HCT116 (cell line): Measurements from ENCODE around the gene TOR1AIP1. TPM values are rescaled to one million over a fixed set of nuclear protein-coding genes. Genes with fewer than 3 reads are reported as not detected.

Source experiments
- ATAC-seq: fragments of 200-7000 bp; cut with Tn5 transposase; 2 replicates; pipeline ENCODE4 v1.9.1; 2020; ENCODE audit warnings: mild to moderate bottlenecking, moderate library complexity
- BruUV-seq: library from RNA; stranded (reverse); fragments of 400-500 nt; replicated peaks from 2 replicates; lab custom pipeline; 2021; lab: Mats Ljungman, UMichigan
- CTCF ChIA-PET: fragments of 300-600 bp; sonication (Branson Sonifier 250); formaldehyde crosslinking; loops from one replicate; lab custom pipeline; 2021; ENCODE audit warnings: antibody characterized with exemption; lab: Charles Lee
- POLR2A ChIA-PET: fragments of 300-600, 350-600 bp; sonication (Branson Sonifier 250); formaldehyde crosslinking; loops from one replicate; lab custom pipeline; 2021; ENCODE audit warnings: antibody characterized with exemption; lab: Charles Lee
- RAD21 ChIA-PET, 2 experiments: fragments of 300-600 bp; sonication (Branson Sonifier 250); formaldehyde crosslinking; loops; one replicate each; lab custom pipeline; 2023; ENCODE audit warnings: low total read pairs in 2 of 2; ENCODE audit not compliant: uncharacterized antibody in 2 of 2, unreplicated experiment in 2 of 2, low non-redundant PET in 1 of 2; lab: Charles Lee
- DNase-seq: peaks from one replicate; pipeline ENCODE4 v3.0.0-alpha.2; 2010; ENCODE audit warnings: low read depth, low spot score
- H2AFZ ChIP-seq: fragments of 200-600 bp; shearing (Covaris generic), sonication (generic); 2 replicates; pipeline ENCODE4 v1.6.1; 2017; ENCODE audit warnings: low read depth, mixed run types, mixed read lengths, antibody characterized with exemption, low read length; ENCODE audit not compliant: poor library complexity, severe bottlenecking
- H3K27ac ChIP-seq: 2 replicates; pipeline ENCODE4 v1.5.1; 2012; ENCODE audit warnings: low read depth, low read length
- H3K27me3 ChIP-seq: fragments of 200-600 bp; sonication (generic); 2 replicates; pipeline ENCODE4 v1.6.1; 2016; ENCODE audit warnings: mixed run types, low read length, mixed read lengths; ENCODE audit not compliant: insufficient read depth
- H3K36me3 ChIP-seq, 2 experiments: fragments of 200-500 bp in 1 of 2; fragments of 200-600 bp in 1 of 2; sonication (Bioruptor generic) in 1 of 2; sonication (generic) in 1 of 2; 2 replicates each; pipeline versions ENCODE4 v1.5.1 to v1.6.1; 2014 to 2016; ENCODE audit warnings: low read length in 2 of 2, inconsistent platforms in 1 of 2, mixed read lengths in 1 of 2, mixed run types in 1 of 2; ENCODE audit not compliant: insufficient read depth in 2 of 2, control insufficient read depth in 1 of 2
- H3K4me1 ChIP-seq, 2 experiments: fragments of 200-600 bp in 1 of 2; sonication (generic) in 1 of 2; 2 replicates each; pipeline versions ENCODE4 v1.5.1 to v1.6.1; 2012 to 2017; ENCODE audit warnings: low read length in 2 of 2, inconsistent platforms in 1 of 2, mild to moderate bottlenecking in 1 of 2, mixed read lengths in 1 of 2, mixed run types in 1 of 2, moderate library complexity in 1 of 2; ENCODE audit not compliant: insufficient read depth in 2 of 2, control insufficient read depth in 1 of 2
- H3K4me2 ChIP-seq: fragments of 200-600 bp; sonication (generic); 2 replicates; pipeline ENCODE4 v1.6.1; 2017; ENCODE audit warnings: mixed run types, low read length, mixed read lengths
- H3K4me3 ChIP-seq, 2 experiments: fragments of 200-600 bp in 1 of 2; sonication (generic) in 1 of 2; replicated peaks in 1 of 2; 2 replicates each; pipeline ENCODE4 v1.5.1; 2011 to 2016; ENCODE audit warnings: low read length in 2 of 2, control low read depth in 1 of 2, low read depth in 1 of 2, mild to moderate bottlenecking in 1 of 2, mixed read lengths in 1 of 2, mixed run types in 1 of 2
- H3K79me2 ChIP-seq: fragments of 200-600 bp; sonication (generic); 2 replicates; pipeline ENCODE4 v1.6.1; 2017; ENCODE audit warnings: mild to moderate bottlenecking, mixed run types, low read length, moderate library complexity, mixed read lengths; ENCODE audit not compliant: insufficient read depth
- H3K9ac ChIP-seq: fragments of 200-600 bp; sonication (generic); 2 replicates; pipeline ENCODE4 v1.6.1; 2016; ENCODE audit warnings: low read length, mixed read lengths
- H3K9me2 ChIP-seq: fragments of 200-600 bp; sonication (generic), shearing (Covaris generic); 2 replicates; pipeline ENCODE4 v1.6.1; 2017; ENCODE audit warnings: mixed run types, mild to moderate bottlenecking, moderate library complexity; ENCODE audit not compliant: insufficient read depth
- H3K9me3 ChIP-seq, 2 experiments: fragments of 200-500 bp in 1 of 2; fragments of 200-600 bp in 1 of 2; sonication (Bioruptor generic) in 1 of 2; sonication (generic) in 1 of 2; 2 replicates each; pipeline ENCODE4 v1.6.1; 2014 to 2017; ENCODE audit warnings: low read length in 2 of 2, mixed read lengths in 2 of 2, inconsistent platforms in 1 of 2, low read depth in 1 of 2, mild to moderate bottlenecking in 1 of 2, mixed run types in 1 of 2, moderate library complexity in 1 of 2; ENCODE audit not compliant: control insufficient read depth in 1 of 2, insufficient read depth in 1 of 2
- H4K20me1 ChIP-seq: fragments of 200-600 bp; sonication (generic), shearing (Covaris generic); 2 replicates; pipeline ENCODE4 v1.6.1; 2017; ENCODE audit warnings: mixed run types, mild to moderate bottlenecking, moderate library complexity; ENCODE audit not compliant: insufficient read depth
- EGR1 ChIP-seq: IDR thresholded peaks from 2 replicates; pipeline ENCODE4 v1.6.1; 2012; ENCODE audit warnings: low read depth
- EZH2phosphoT487 ChIP-seq: fragments of 200-600 bp; IDR thresholded peaks from 2 replicates; pipeline ENCODE4 v1.6.1; 2018; ENCODE audit warnings: antibody characterized with exemption, borderline replicate concordance
- FOSL1 ChIP-seq: IDR thresholded peaks from 2 replicates; pipeline ENCODE4 v1.6.1; 2012; ENCODE audit warnings: low read depth
- JUND ChIP-seq: IDR thresholded peaks from 2 replicates; pipeline ENCODE4 v1.6.1; 2012
- POLR2A ChIP-seq: IDR thresholded peaks from 2 replicates; pipeline ENCODE4 v1.7.0; 2011; ENCODE audit warnings: borderline replicate concordance; ENCODE audit not compliant: insufficient read depth, insufficient read length; ENCODE audit errors: extremely low read depth
- RAD21 ChIP-seq: IDR thresholded peaks from 2 replicates; pipeline ENCODE4 v1.6.1; 2012; ENCODE audit warnings: low read depth, mild to moderate bottlenecking
- SP1 ChIP-seq: IDR thresholded peaks from 2 replicates; pipeline ENCODE4 v1.6.1; 2012; ENCODE audit warnings: low read depth
- SRF ChIP-seq: IDR thresholded peaks from 2 replicates; pipeline ENCODE4 v1.6.1; 2012; ENCODE audit warnings: low read depth
- YY1 ChIP-seq: IDR thresholded peaks from 2 replicates; pipeline ENCODE4 v1.6.1; 2011; ENCODE audit warnings: low read length, low read depth, moderate library complexity, mild to moderate bottlenecking; ENCODE audit not compliant: insufficient replicate concordance; ENCODE audit errors: extremely low read depth
- ZFX ChIP-seq: fragments of 450-650 bp; IDR thresholded peaks from 2 replicates; pipeline ENCODE4 v1.6.1; 2017
- ZNF274 ChIP-seq: fragments of 200-500 bp; sonication (Bioruptor generic); IDR thresholded peaks from 2 replicates; pipeline ENCODE4 v1.6.1; 2014; ENCODE audit warnings: mild to moderate bottlenecking, low read depth, low read length, inconsistent platforms
- intact Hi-C: fragments of 100-400 bp; cut with micrococcal nuclease; formaldehyde crosslinking; loops from 2 replicates; pipeline ENCODE4 v1.10.0; 2022
- total RNA-seq: library from RNA; stranded (reverse); gene quantifications from one replicate; pipeline ENCODE4 v1.2.1, GENCODE V29; 2021; ENCODE audit not compliant: unreplicated experiment
- TF ChIP-seq, protein P1 (sequence below): IDR thresholded peaks from 2 replicates; pipeline ENCODE4 v1.6.1; 2012; ENCODE audit warnings: low read depth
- TF ChIP-seq, protein P2 (sequence below): IDR thresholded peaks from 2 replicates; pipeline ENCODE4 v1.6.1; 2012

The TOR1AIP1 gene
- total RNA-seq, 1 experiment from 2014 or later, result 30.5 TPM

DNA sequence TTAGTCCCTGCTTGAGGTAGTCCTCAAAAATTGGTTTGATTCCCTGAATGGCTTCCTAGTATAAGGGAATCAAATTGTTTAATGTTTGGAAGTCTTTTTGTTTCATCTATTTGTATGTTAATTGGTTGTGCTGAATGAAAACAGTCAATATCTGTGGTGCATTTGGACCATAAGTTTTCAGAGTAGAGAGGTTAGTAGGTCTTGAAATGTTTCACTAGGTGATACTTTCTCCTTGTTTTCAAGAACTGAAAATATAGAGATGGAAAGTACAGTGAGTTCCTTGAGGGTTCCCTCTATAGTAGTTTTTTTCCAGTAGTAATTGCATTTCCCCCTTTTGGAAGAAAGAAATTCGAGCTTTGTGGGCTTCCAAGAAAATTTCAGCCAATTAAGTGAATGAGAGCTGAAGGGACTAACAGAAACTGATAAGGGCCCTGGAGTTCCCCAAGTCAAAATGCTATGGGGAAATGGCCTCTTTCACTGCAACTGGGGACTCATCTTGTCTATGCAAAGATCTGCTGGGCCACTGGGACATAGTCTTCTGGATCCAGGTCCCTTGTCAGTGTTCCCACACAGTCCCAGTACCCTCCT lies 53.9 kb downstream of the TOR1AIP1 start (continued):
- TF ChIP-seq, protein P1, sequence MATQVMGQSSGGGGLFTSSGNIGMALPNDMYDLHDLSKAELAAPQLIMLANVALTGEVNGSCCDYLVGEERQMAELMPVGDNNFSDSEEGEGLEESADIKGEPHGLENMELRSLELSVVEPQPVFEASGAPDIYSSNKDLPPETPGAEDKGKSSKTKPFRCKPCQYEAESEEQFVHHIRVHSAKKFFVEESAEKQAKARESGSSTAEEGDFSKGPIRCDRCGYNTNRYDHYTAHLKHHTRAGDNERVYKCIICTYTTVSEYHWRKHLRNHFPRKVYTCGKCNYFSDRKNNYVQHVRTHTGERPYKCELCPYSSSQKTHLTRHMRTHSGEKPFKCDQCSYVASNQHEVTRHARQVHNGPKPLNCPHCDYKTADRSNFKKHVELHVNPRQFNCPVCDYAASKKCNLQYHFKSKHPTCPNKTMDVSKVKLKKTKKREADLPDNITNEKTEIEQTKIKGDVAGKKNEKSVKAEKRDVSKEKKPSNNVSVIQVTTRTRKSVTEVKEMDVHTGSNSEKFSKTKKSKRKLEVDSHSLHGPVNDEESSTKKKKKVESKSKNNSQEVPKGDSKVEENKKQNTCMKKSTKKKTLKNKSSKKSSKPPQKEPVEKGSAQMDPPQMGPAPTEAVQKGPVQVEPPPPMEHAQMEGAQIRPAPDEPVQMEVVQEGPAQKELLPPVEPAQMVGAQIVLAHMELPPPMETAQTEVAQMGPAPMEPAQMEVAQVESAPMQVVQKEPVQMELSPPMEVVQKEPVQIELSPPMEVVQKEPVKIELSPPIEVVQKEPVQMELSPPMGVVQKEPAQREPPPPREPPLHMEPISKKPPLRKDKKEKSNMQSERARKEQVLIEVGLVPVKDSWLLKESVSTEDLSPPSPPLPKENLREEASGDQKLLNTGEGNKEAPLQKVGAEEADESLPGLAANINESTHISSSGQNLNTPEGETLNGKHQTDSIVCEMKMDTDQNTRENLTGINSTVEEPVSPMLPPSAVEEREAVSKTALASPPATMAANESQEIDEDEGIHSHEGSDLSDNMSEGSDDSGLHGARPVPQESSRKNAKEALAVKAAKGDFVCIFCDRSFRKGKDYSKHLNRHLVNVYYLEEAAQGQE, result no peak
- TF ChIP-seq SP1 (no peak), EGR1 (no peak), FOSL1 (no peak)

DNA sequence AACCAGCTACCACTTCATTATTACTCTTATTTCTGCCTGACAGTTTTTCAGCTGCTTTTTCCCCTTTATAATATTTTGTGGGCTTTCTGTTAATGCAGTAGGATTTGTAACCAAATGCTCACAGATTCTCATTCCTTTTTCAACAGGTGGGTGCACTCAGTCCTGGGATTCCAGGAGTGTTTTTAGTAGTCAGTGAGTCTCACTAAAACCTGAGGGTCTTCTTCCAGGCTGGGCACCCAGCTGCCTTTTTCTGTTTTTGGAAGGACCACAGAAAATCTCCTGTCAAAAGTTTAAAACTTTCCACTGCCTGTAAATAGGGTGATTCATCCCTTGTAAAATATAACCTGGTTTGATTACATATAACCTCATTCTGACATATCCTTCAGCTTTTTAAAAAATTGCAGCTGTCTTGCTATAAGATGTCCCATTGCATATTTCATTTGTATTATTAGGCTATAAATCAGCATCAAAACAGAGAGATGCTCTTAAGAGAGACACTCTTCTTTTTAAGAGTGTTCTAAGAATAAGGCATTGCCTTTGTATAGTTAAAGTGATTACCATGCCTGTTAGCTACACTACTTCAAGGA lies 55.7 kb downstream of the TOR1AIP1 start:
- intact Hi-C loops, result no loop called here
- H3K9me3 ChIP-seq, result no peaks in the 10 kb centered on the region
- H3K27ac ChIP-seq, result no peak overlapping the region
- H3K36me3 ChIP-seq, result no peaks in the 10 kb centered on the region
- H4K20me1 ChIP-seq, result no peaks in the 10 kb centered on the region
- H3K4me1 ChIP-seq, result no peaks in the 10 kb centered on the region
- BruUV-seq, result no TSS peak
- DNase-seq (no peak), ATAC-seq (no peak)
- H3K9ac ChIP-seq, result no peak overlapping the region
- no peaks in the 10 kb centered on the region for H3K9me2 ChIP-seq
- ChIA-PET POLR2A (no interaction called here), RAD21 (no interaction called here), CTCF (no interaction called here)
- H2AFZ ChIP-seq, result no peak overlapping the region
- H3K4me3 ChIP-seq, result no peak overlapping the region
- TF ChIP-seq SP1 (no peak), RAD21 (no peak), ZFX (no peak), ZNF274 (no peak), EZH2phosphoT487 (no peak), SRF (no peak), JUND (no peak), YY1 (no peak), POLR2A (no peak)
- TF ChIP-seq, protein P1, result no peak
- TF ChIP-seq, protein P2, sequence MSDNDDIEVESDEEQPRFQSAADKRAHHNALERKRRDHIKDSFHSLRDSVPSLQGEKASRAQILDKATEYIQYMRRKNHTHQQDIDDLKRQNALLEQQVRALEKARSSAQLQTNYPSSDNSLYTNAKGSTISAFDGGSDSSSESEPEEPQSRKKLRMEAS, result no peak
- no peak overlapping the region for H3K4me2 ChIP-seq
- H3K27me3 ChIP-seq, result no peaks in the 10 kb centered on the region
- no peaks in the 10 kb centered on the region for H3K79me2 ChIP-seq
